T-helper 2 cell treated with Interferon-gamma antibody and Interleukin-4, amounts not matched to agents 5 μg/mL and 100 μg/mL, for 36 hours (primary cell): ENCODE data around the gene WBP11.

Experiments used
- DNase-seq: peaks from one replicate; pipeline ENCODE4 v3.0.0; 2021; ENCODE audit warnings: low spot score
- H3K27ac Mint-ChIP-seq: one replicate; pipeline ENCODE4 v1.8.0; 2021; ENCODE audit warnings: mild to moderate bottlenecking, mixed read lengths
- H3K27me3 Mint-ChIP-seq: one replicate; pipeline ENCODE4 v1.8.0; 2021; ENCODE audit warnings: low read depth, mixed read lengths
- H3K36me3 Mint-ChIP-seq: one replicate; pipeline ENCODE4 v1.8.0; 2021; ENCODE audit warnings: low read depth, mixed read lengths
- H3K4me1 Mint-ChIP-seq: one replicate; pipeline ENCODE4 v1.8.0; 2021; ENCODE audit warnings: low read depth, mixed read lengths
- H3K4me3 Mint-ChIP-seq: one replicate; pipeline ENCODE4 v1.8.0; 2022; ENCODE audit warnings: mild to moderate bottlenecking, moderate library complexity, mixed read lengths
- H3K9me3 Mint-ChIP-seq: one replicate; pipeline ENCODE4 v1.8.0; 2021; ENCODE audit warnings: mixed read lengths

Gene WBP11

GRCh38 chr12:14836336-14837210 is 33.3 kb upstream of the WBP11 start:
- no peak for DNase-seq
- peaks cover 23% of the 10 kb centered on the region for H3K27me3 Mint-ChIP-seq
- no peaks in the 10 kb centered on the region for H3K9me3 Mint-ChIP-seq

DNA sequence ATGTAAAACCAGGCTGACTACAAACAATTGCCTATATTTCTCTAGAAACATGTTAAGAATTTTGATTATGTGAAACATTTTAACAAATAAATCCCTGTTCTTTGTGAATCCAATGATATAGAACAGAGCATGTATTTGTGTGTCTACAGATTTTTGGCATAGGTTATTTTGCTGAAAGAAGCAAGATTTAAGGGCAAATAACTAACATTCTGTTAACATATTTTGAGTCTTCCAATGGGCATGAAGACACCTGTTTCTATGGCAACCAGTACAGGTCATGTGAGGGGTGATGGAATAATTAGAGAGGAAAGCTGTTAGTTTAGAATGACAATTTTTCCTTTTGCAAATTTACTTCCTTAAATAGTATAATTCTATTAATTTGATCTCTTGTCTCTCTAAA is 31.2 kb upstream of the WBP11 start:
- H3K27me3 Mint-ChIP-seq = peaks cover 18% of the 10 kb centered on the region
- DNase-seq = no peak
- no peaks in the 10 kb centered on the region for H3K36me3 Mint-ChIP-seq
- no peak overlapping the region for H3K27ac Mint-ChIP-seq
- H3K4me1 Mint-ChIP-seq = no peaks in the 10 kb centered on the region
- no peak overlapping the region for H3K4me3 Mint-ChIP-seq
- no peaks in the 10 kb centered on the region for H3K9me3 Mint-ChIP-seq

More at GRCh38 chr12:14836336-14837210, 33.3 kb upstream of the WBP11 start:
- Mint-ChIP-seq H3K27ac (no peak overlapping the region), H3K4me1 (no peaks in the 10 kb centered on the region), H3K4me3 (no peak overlapping the region), H3K36me3 (no peaks in the 10 kb centered on the region)

DNA sequence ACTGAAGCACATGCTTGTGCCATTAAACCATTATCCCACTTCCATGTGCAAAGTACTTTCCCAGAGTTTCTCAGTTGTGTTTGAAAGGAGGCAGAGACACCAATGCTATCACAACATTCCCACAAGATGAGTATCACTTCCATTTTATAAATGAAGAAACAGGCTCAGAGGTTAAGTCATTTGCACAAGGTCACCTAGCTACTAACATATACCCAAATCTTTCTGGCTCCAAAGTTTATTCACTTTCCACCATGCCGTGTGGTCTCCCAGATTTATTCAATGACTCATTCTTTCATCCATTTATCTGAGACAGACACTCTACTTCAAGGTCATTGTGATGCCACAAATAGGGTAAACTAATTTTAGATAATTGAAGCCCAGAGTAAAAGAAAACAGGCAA is 30.7 kb upstream of the WBP11 start:
- no peaks in the 10 kb centered on the region for H3K4me1 Mint-ChIP-seq
- no peaks in the 10 kb centered on the region for H3K36me3 Mint-ChIP-seq
- H3K4me3 Mint-ChIP-seq = no peak overlapping the region
- no peaks in the 10 kb centered on the region for H3K9me3 Mint-ChIP-seq
- H3K27me3 Mint-ChIP-seq = peaks cover 13% of the 10 kb centered on the region
- DNase-seq = no peak
- H3K27ac Mint-ChIP-seq = no peak overlapping the region

DNA sequence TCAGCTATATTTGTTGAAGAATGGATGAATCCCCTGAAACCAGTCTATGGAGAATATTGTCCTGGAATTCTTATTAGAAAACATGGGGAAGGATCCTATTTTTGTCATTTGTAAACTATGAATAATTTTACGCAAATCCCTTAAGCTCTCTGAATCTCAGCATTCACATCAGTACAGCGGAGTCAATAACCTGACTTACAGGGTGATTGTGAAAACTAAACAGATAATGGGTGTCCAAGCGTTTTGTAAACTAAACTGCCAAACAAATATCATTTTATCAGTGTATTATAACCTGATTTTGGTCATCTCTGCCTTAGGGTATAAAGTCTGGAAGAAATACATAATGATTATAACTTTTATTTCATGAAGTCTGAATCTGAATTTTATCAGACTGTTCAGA is 30.1 kb upstream of the WBP11 start:
- peaks cover 16% of the 10 kb centered on the region for H3K27me3 Mint-ChIP-seq
- no peak for DNase-seq
- H3K27ac Mint-ChIP-seq = no peak overlapping the region
- no peak overlapping the region for H3K4me3 Mint-ChIP-seq
- H3K4me1 Mint-ChIP-seq = no peaks in the 10 kb centered on the region
- H3K36me3 Mint-ChIP-seq = no peaks in the 10 kb centered on the region
- H3K9me3 Mint-ChIP-seq = no peaks in the 10 kb centered on the region

- no peak overlapping the region for H3K4me3 Mint-ChIP-seq
- H3K36me3 Mint-ChIP-seq = no peaks in the 10 kb centered on the region
- H3K27ac Mint-ChIP-seq = no peak overlapping the region
- no peaks in the 10 kb centered on the region for H3K4me1 Mint-ChIP-seq
- H3K27me3 Mint-ChIP-seq = peaks cover 14% of the 10 kb centered on the region
- no peaks in the 10 kb centered on the region for H3K9me3 Mint-ChIP-seq
- DNase-seq = no peak
Observed at GRCh38 chr12:14828892-14829291, 25.6 kb upstream of the WBP11 start.

GRCh38 chr12:14827043-14827442 is 23.8 kb upstream of the WBP11 start:
- no peak for DNase-seq
- H3K27ac Mint-ChIP-seq = no peak overlapping the region

DNA sequence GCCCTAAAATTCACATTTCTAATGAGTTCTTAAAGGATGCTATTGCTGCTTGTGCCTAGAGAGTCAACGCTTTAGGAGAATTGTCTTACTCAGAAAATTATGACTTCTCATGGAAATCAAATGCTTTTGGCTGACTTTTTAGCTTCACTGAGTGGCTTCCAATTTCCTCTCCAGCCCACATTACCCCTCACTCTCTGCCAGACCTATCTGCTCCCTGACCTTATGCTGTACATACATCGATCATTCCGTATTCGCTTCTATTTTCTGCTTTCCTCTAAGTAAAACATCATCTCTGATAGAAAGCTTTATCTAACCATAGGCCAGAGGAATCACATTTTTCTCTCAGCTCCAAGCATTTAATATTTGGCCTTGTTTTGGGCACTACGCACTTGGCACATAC is 23.2 kb upstream of the WBP11 start:
- Mint-ChIP-seq H3K9me3 (no peaks in the 10 kb centered on the region), H3K36me3 (no peaks in the 10 kb centered on the region), H3K4me1 (peaks cover 4% of the 10 kb centered on the region), H3K4me3 (no peak overlapping the region), H3K27me3 (peaks cover 6% of the 10 kb centered on the region), H3K27ac (no peak overlapping the region)
- DNase-seq = no peak

More at GRCh38 chr12:14827043-14827442, 23.8 kb upstream of the WBP11 start:
- H3K4me1 Mint-ChIP-seq = peaks cover 4% of the 10 kb centered on the region
- H3K36me3 Mint-ChIP-seq = no peaks in the 10 kb centered on the region
- no peaks in the 10 kb centered on the region for H3K9me3 Mint-ChIP-seq
- H3K27me3 Mint-ChIP-seq = peaks cover 10% of the 10 kb centered on the region
- H3K4me3 Mint-ChIP-seq = no peak overlapping the region

- Mint-ChIP-seq H3K9me3 (no peaks in the 10 kb centered on the region), H3K27me3 (peaks cover 3% of the 10 kb centered on the region), H3K27ac (no peak overlapping the region), H3K4me1 (peaks cover 4% of the 10 kb centered on the region), H3K4me3 (no peak overlapping the region), H3K36me3 (no peaks in the 10 kb centered on the region)
- no peak for DNase-seq
Observed at GRCh38 chr12:14825256-14825655, 22.0 kb upstream of the WBP11 start.

- Mint-ChIP-seq H3K27me3 (peaks cover 6% of the 10 kb centered on the region), H3K4me1 (peaks cover 4% of the 10 kb centered on the region), H3K27ac (no peak overlapping the region), H3K36me3 (no peaks in the 10 kb centered on the region), H3K9me3 (no peaks in the 10 kb centered on the region), H3K4me3 (no peak overlapping the region)
- no peak for DNase-seq
Observed at GRCh38 chr12:14824012-14824634, 20.8 kb upstream of the WBP11 start.

- peaks cover 7% of the 10 kb centered on the region for H3K27me3 Mint-ChIP-seq
- H3K4me1 Mint-ChIP-seq = peaks cover 20% of the 10 kb centered on the region
- no peak within 1 kb of the TSS for H3K27ac Mint-ChIP-seq
- H3K36me3 Mint-ChIP-seq = no peaks in the 10 kb centered on the region
- DNase-seq = no peak
- no peak within 1 kb of the TSS for H3K4me3 Mint-ChIP-seq
- no peaks in the 10 kb centered on the region for H3K9me3 Mint-ChIP-seq
Observed at GRCh38 chr12:14814014-14814413, 10.7 kb upstream of the WBP11 start, which contains the start of gene SMCO3. Gene SMCO3 (minus strand): TSS chr12:14814182. CDS start chr12:14806680, 7,502 bp downstream.

GRCh38 chr12:14811486-14811885 is 8.2 kb upstream of the WBP11 start:
- H3K9me3 Mint-ChIP-seq = no peaks in the 10 kb centered on the region
- H3K4me3 Mint-ChIP-seq = no peak overlapping the region
- no peak overlapping the region for H3K27ac Mint-ChIP-seq
- peaks cover 9% of the 10 kb centered on the region for H3K4me1 Mint-ChIP-seq
- H3K36me3 Mint-ChIP-seq = no peaks in the 10 kb centered on the region
- DNase-seq = no peak
- peaks cover 4% of the 10 kb centered on the region for H3K27me3 Mint-ChIP-seq

DNA sequence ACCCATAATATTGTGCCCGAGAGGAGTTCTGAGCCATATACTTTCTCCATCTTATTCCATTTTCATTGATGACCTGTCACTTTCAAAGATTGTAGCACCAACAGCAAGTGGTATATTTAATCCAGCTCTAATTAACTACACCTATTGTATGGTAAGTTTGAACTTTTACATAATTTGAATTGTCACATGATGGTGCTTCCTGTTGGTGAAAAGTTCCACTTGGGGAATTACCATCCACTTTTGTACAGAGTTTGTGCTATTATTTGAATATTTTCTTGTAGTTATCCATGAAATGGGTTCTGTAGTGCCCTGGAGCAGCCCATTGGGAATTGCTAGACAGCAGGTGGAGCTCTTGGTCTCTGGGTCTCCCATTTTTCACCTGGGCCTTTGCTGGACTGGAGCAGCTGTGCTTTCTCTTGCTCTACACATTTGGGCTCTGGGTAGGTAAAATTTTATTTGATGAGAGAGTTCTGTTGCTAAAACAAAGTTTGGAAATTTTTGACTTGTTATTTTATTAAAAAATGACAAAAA is 7.7 kb upstream of the WBP11 start:
- Mint-ChIP-seq H3K36me3 (no peaks in the 10 kb centered on the region), H3K4me1 (peaks cover 9% of the 10 kb centered on the region), H3K4me3 (no peak overlapping the region), H3K9me3 (no peaks in the 10 kb centered on the region), H3K27ac (no peak overlapping the region), H3K27me3 (peaks cover 4% of the 10 kb centered on the region)
- no peak for DNase-seq

GRCh38 chr12:14810167-14810952 is 7.1 kb upstream of the WBP11 start:
- no peak overlapping the region for H3K27ac Mint-ChIP-seq
- H3K4me3 Mint-ChIP-seq = no peak overlapping the region
- H3K4me1 Mint-ChIP-seq = peaks cover 13% of the 10 kb centered on the region
- no peaks in the 10 kb centered on the region for H3K9me3 Mint-ChIP-seq
- DNase-seq = no peak
- no peaks in the 10 kb centered on the region for H3K36me3 Mint-ChIP-seq
- H3K27me3 Mint-ChIP-seq = peaks cover 4% of the 10 kb centered on the region

- no peaks in the 10 kb centered on the region for H3K9me3 Mint-ChIP-seq
- H3K36me3 Mint-ChIP-seq = peaks cover 13% of the 10 kb centered on the region
- H3K27ac Mint-ChIP-seq = no peak overlapping the region
- H3K4me1 Mint-ChIP-seq = peaks cover 35% of the 10 kb centered on the region
- no peaks in the 10 kb centered on the region for H3K27me3 Mint-ChIP-seq
- H3K4me3 Mint-ChIP-seq = no peak overlapping the region
- DNase-seq = no peak
Observed at GRCh38 chr12:14803830-14804160, 517 bp upstream of the WBP11 start.
